ENCODE measurements around the gene POLN.

POLN gene

GRCh38 chr4:2141762-2142451 lies 100.0 kb downstream of the POLN start:
- Histone ChIP-seq H3K27me3 (replicated peaks; ENCODE audit: control insufficient read depth, insufficient read depth, low read length, poor library complexity, severe bottlenecking) (no peaks in the 10 kb centered on the region), H3K36me3 (ENCODE audit: control insufficient read depth, insufficient read depth, low read length) (no peaks in the 10 kb centered on the region), H3K27ac (ENCODE audit: insufficient read depth, low read length, poor library complexity, severe bottlenecking) (no peak overlapping the region), H3K4me3 (ENCODE audit: insufficient read depth, low read depth, low read length, poor library complexity, severe bottlenecking) (no peak overlapping the region), H3K4me1 (ENCODE audit: control insufficient read depth, insufficient read depth, low read length, poor library complexity, severe bottlenecking) (no peaks in the 10 kb centered on the region), H3K9me3 (ENCODE audit: control insufficient read depth, low read length) (no peaks in the 10 kb centered on the region)
- DNase-seq = no peak

DNA sequence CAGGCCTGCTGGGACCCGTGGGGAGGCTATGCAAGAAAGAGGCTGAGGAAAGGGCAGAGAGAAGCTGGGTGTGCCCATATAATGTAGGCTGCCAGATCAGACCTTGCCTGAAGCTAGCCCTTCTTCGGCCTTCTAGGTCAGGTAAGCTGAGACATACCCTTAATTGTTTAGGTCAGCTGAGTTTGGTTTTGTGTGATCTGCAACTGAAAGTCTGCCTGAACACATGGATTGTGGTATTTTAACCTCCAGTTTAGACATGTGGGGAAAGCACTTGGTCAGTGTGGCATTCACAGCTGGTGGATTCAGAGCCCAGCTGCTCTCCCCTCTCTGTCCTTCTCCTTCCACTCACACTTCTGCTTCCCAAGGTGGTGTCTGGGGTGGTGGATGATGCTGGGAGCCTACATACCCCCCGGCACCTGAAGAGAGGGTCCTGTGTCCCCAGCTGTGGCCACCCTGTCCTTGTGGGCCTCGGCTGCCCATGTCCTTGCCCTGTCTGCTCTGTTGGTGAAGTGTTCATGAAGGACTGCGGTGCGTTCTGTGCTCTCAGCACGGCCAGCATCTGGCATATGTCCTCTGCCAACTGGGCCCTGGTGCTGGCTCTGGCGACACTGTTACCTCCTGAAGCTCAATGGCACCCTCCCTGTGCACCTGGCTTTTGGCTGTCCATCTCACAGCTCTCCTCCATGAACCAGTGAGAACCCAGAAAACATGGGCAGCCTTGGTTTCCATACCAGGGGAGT lies 100.7 kb downstream of the POLN start:
- H3K27ac ChIP-seq (ENCODE audit: insufficient read depth, low read length, poor library complexity, severe bottlenecking) = no peak overlapping the region
- no peaks in the 10 kb centered on the region for H3K9me3 ChIP-seq (ENCODE audit: control insufficient read depth, low read length)
- no peak for DNase-seq
- H3K4me3 ChIP-seq (ENCODE audit: insufficient read depth, low read depth, low read length, poor library complexity, severe bottlenecking) = no peak overlapping the region
- no peaks in the 10 kb centered on the region for H3K27me3 ChIP-seq (replicated peaks; ENCODE audit: control insufficient read depth, insufficient read depth, low read length, poor library complexity, severe bottlenecking)
- H3K4me1 ChIP-seq (ENCODE audit: control insufficient read depth, insufficient read depth, low read length, poor library complexity, severe bottlenecking) = no peaks in the 10 kb centered on the region
- H3K36me3 ChIP-seq (ENCODE audit: control insufficient read depth, insufficient read depth, low read length) = no peaks in the 10 kb centered on the region

GRCh38 chr4:2138846-2139500 lies 102.9 kb downstream of the POLN start:
- peaks cover 7% of the 10 kb centered on the region for H3K4me1 ChIP-seq (ENCODE audit: control insufficient read depth, insufficient read depth, low read length, poor library complexity, severe bottlenecking)
- no peak overlapping the region for H3K27ac ChIP-seq (ENCODE audit: insufficient read depth, low read length, poor library complexity, severe bottlenecking)
- DNase-seq = no peak
- H3K4me3 ChIP-seq (ENCODE audit: insufficient read depth, low read depth, low read length, poor library complexity, severe bottlenecking) = no peak overlapping the region
- no peaks in the 10 kb centered on the region for H3K27me3 ChIP-seq (replicated peaks; ENCODE audit: control insufficient read depth, insufficient read depth, low read length, poor library complexity, severe bottlenecking)
- no peaks in the 10 kb centered on the region for H3K9me3 ChIP-seq (ENCODE audit: control insufficient read depth, low read length)
- H3K36me3 ChIP-seq (ENCODE audit: control insufficient read depth, insufficient read depth, low read length) = no peaks in the 10 kb centered on the region

DNA sequence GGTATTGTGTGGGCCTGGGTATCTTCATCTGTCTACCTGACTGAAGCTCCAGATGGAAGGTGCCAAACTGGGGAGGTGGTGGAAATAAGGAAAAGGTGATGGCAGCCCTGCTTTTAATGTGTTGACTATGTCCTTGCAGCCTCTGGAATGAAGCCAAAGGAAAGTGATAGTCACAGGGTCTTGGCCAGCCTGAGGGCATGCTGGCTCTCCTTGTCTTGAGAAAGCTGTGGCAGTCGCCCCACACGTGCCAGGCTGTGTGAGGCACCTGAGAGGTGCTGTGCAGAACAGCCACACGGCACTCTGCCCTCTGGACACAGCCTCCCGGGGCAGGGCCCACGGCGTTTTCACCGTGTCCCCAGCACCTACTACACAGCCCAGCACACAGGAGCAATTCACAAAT lies 105.2 kb downstream of the POLN start:
- Histone ChIP-seq H3K9me3 (ENCODE audit: control insufficient read depth, low read length) (peaks cover 9% of the 10 kb centered on the region), H3K36me3 (ENCODE audit: control insufficient read depth, insufficient read depth, low read length) (no peaks in the 10 kb centered on the region), H3K4me1 (ENCODE audit: control insufficient read depth, insufficient read depth, low read length, poor library complexity, severe bottlenecking) (peaks cover 7% of the 10 kb centered on the region), H3K4me3 (ENCODE audit: insufficient read depth, low read depth, low read length, poor library complexity, severe bottlenecking) (no peak overlapping the region), H3K27me3 (replicated peaks; ENCODE audit: control insufficient read depth, insufficient read depth, low read length, poor library complexity, severe bottlenecking) (no peaks in the 10 kb centered on the region), H3K27ac (ENCODE audit: insufficient read depth, low read length, poor library complexity, severe bottlenecking) (no peak overlapping the region)
- no peak for DNase-seq

DNA sequence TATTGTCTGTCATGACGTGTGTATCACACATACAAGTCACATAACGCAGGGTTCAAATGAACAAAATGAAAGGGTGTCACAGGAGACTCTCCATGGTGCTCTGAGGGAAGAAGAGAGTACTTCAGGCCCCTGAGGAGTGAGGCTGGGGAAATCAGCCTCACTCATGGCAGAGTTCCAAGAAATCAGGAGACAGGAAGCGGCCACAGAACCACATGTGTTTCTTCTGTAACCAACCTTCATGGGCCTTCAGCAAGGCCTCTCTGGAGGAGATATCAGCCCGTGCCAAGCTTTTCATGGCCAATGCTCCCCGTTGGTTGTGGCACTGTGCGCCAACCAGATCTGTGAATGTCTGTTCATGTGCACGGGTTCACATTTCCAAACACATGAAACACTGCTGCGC lies 106.8 kb downstream of the POLN start:
- DNase-seq = no peak
- Histone ChIP-seq H3K4me1 (ENCODE audit: control insufficient read depth, insufficient read depth, low read length, poor library complexity, severe bottlenecking) (peaks cover 7% of the 10 kb centered on the region), H3K4me3 (ENCODE audit: insufficient read depth, low read depth, low read length, poor library complexity, severe bottlenecking) (no peak overlapping the region), H3K9me3 (ENCODE audit: control insufficient read depth, low read length) (peaks cover 9% of the 10 kb centered on the region), H3K27ac (ENCODE audit: insufficient read depth, low read length, poor library complexity, severe bottlenecking) (no peak overlapping the region), H3K36me3 (ENCODE audit: control insufficient read depth, insufficient read depth, low read length) (no peaks in the 10 kb centered on the region), H3K27me3 (replicated peaks; ENCODE audit: control insufficient read depth, insufficient read depth, low read length, poor library complexity, severe bottlenecking) (no peaks in the 10 kb centered on the region)

DNA sequence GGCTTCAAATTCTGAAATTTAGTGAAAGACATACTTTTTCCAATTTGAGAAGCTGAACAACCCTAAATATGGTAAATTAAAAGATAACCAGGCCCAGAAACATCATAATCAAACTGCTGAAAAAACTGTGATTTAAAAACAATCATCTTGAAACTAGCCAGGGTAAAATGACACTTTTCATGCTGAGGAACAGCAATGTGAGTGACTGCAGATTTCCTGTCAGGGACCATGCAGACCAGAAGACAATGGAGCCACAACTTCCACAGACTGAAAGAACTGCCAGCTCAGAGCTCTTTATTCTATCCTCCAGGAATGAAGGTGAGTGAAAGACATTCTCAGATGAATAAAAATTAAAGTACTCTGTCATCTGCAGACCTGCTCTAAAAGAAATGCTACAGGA lies 109.5 kb downstream of the POLN start:
- DNase-seq = no peak
- H3K27me3 ChIP-seq (replicated peaks; ENCODE audit: control insufficient read depth, insufficient read depth, low read length, poor library complexity, severe bottlenecking) = no peaks in the 10 kb centered on the region
- no peak overlapping the region for H3K4me3 ChIP-seq (ENCODE audit: insufficient read depth, low read depth, low read length, poor library complexity, severe bottlenecking)
- H3K4me1 ChIP-seq (ENCODE audit: control insufficient read depth, insufficient read depth, low read length, poor library complexity, severe bottlenecking) = peaks cover 7% of the 10 kb centered on the region
- no peak overlapping the region for H3K27ac ChIP-seq (ENCODE audit: insufficient read depth, low read length, poor library complexity, severe bottlenecking)
- H3K36me3 ChIP-seq (ENCODE audit: control insufficient read depth, insufficient read depth, low read length) = no peaks in the 10 kb centered on the region
- H3K9me3 ChIP-seq (ENCODE audit: control insufficient read depth, low read length) = peaks cover 9% of the 10 kb centered on the region

DNA sequence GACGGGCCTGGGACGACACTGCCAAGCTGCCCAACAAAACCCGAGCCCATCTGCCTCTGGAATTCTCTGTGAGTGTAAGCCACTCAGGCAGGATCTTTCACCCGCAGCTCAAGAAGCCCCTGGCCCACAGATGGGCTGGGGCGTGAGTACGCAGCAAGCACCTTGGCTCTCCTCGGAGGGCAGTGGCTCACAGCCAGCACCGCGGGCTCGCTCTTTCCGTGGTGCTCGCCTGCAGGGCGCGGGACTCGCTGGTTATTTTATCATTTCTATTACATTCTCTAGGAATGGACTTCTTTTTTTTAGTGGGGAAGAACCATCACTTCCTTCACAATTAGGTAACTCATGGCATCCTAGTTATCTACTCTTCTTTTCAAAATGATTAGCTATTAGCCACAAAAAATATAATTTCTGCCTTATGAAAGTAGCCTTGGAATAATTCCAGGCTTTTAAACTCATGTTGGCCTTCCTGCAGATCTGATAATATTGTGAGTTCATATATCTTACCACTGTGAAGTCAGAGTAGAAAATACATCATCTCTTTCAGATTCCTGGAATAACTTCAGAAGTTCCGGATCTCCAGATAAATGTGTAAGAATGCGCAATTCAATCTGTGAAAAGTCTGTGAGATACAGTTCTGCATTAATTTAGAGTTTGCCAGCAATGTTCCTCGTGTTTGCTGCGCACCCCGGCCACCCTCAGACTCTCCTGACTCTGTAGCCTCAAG lies 114.2 kb downstream of the POLN start:
- DNase-seq = no peak
- Histone ChIP-seq H3K27ac (ENCODE audit: insufficient read depth, low read length, poor library complexity, severe bottlenecking) (no peak overlapping the region), H3K4me3 (ENCODE audit: insufficient read depth, low read depth, low read length, poor library complexity, severe bottlenecking) (no peak overlapping the region), H3K9me3 (ENCODE audit: control insufficient read depth, low read length) (peaks cover 5% of the 10 kb centered on the region), H3K4me1 (ENCODE audit: control insufficient read depth, insufficient read depth, low read length, poor library complexity, severe bottlenecking) (no peaks in the 10 kb centered on the region), H3K27me3 (replicated peaks; ENCODE audit: control insufficient read depth, insufficient read depth, low read length, poor library complexity, severe bottlenecking) (no peaks in the 10 kb centered on the region), H3K36me3 (ENCODE audit: control insufficient read depth, insufficient read depth, low read length) (no peaks in the 10 kb centered on the region)

GRCh38 chr4:2126309-2127043 lies 115.4 kb downstream of the POLN start:
- no peaks in the 10 kb centered on the region for H3K36me3 ChIP-seq (ENCODE audit: control insufficient read depth, insufficient read depth, low read length)

GRCh38 chr4:2125831-2126230 lies 116.1 kb downstream of the POLN start:
- Histone ChIP-seq H3K27me3 (replicated peaks; ENCODE audit: control insufficient read depth, insufficient read depth, low read length, poor library complexity, severe bottlenecking) (no peaks in the 10 kb centered on the region), H3K4me3 (ENCODE audit: insufficient read depth, low read depth, low read length, poor library complexity, severe bottlenecking) (no peak overlapping the region), H3K36me3 (ENCODE audit: control insufficient read depth, insufficient read depth, low read length) (no peaks in the 10 kb centered on the region), H3K4me1 (ENCODE audit: control insufficient read depth, insufficient read depth, low read length, poor library complexity, severe bottlenecking) (no peaks in the 10 kb centered on the region), H3K9me3 (ENCODE audit: control insufficient read depth, low read length) (no peaks in the 10 kb centered on the region), H3K27ac (ENCODE audit: insufficient read depth, low read length, poor library complexity, severe bottlenecking) (no peak overlapping the region)
- DNase-seq = no peak

More at GRCh38 chr4:2126309-2127043, 115.4 kb downstream of the POLN start:
- no peak for DNase-seq
- Histone ChIP-seq H3K4me3 (ENCODE audit: insufficient read depth, low read depth, low read length, poor library complexity, severe bottlenecking) (no peak overlapping the region), H3K4me1 (ENCODE audit: control insufficient read depth, insufficient read depth, low read length, poor library complexity, severe bottlenecking) (no peaks in the 10 kb centered on the region), H3K9me3 (ENCODE audit: control insufficient read depth, low read length) (no peaks in the 10 kb centered on the region), H3K27me3 (replicated peaks; ENCODE audit: control insufficient read depth, insufficient read depth, low read length, poor library complexity, severe bottlenecking) (no peaks in the 10 kb centered on the region), H3K27ac (ENCODE audit: insufficient read depth, low read length, poor library complexity, severe bottlenecking) (no peak overlapping the region)
